Lower lobe of right lung (tissue), 2 donors: ENCODE measurements around the gene TEDC1. TPM values are rescaled to one million over a fixed set of nuclear protein-coding genes. Genes with fewer than 3 reads are reported as not detected.

Source experiments
- ATAC-seq, 2 donors: fragments of 200-7000 bp; cut with Tn5 transposase; one replicate each; pipeline ENCODE4 v1.9.1; 2020 to 2022; ENCODE audit warnings: mild to moderate bottlenecking in 2 of 2, moderate library complexity in 2 of 2
- DNase-seq: peaks from one replicate; pipeline ENCODE4 v3.0.0-alpha.2; 2020
- H3K27ac ChIP-seq: fragments of 200-600 bp; one replicate; pipeline ENCODE4 v1.8.0; 2022
- H3K27me3 ChIP-seq: fragments of 200-600 bp; one replicate; pipeline ENCODE4 v1.8.0; 2022; ENCODE audit warnings: low read depth
- H3K36me3 ChIP-seq: fragments of 200-600 bp; one replicate; pipeline ENCODE4 v1.8.0; 2022; ENCODE audit warnings: mild to moderate bottlenecking
- H3K4me1 ChIP-seq: fragments of 200-600 bp; one replicate; pipeline ENCODE4 v1.8.0; 2022
- H3K4me3 ChIP-seq: fragments of 200-600 bp; one replicate; pipeline ENCODE4 v1.8.0; 2022; ENCODE audit warnings: mild to moderate bottlenecking
- H3K9me3 ChIP-seq: fragments of 200-600 bp; one replicate; pipeline ENCODE4 v1.8.0; 2022
- intact Hi-C: fragments of 100-400 bp; cut with DNase I; formaldehyde crosslinking; loops from one replicate; pipeline ENCODE4 v1.11.0; 2022
- total RNA-seq: library from RNA; stranded (reverse); fragmentation: NEBNext Ultra II Directional; extraction: Animal tissue kit (Norgen Biotek cat#: 25700); gene quantifications from one replicate; pipeline ENCODE4 v1.2.1, GENCODE V29; 2021
- TF ChIP-seq, protein P1 (sequence below): fragments of 200-600 bp; IDR thresholded peaks from one replicate; pipeline ENCODE4 v1.8.0; 2022; ENCODE audit warnings: antibody characterized with exemption, mild to moderate bottlenecking
- donor health status: DM: no; HTN: yes; CAD: no; lungs with severe emphysema.

TEDC1 gene
- total RNA-seq, 1 donor from 2014 or later: 10.6 TPM

DNA sequence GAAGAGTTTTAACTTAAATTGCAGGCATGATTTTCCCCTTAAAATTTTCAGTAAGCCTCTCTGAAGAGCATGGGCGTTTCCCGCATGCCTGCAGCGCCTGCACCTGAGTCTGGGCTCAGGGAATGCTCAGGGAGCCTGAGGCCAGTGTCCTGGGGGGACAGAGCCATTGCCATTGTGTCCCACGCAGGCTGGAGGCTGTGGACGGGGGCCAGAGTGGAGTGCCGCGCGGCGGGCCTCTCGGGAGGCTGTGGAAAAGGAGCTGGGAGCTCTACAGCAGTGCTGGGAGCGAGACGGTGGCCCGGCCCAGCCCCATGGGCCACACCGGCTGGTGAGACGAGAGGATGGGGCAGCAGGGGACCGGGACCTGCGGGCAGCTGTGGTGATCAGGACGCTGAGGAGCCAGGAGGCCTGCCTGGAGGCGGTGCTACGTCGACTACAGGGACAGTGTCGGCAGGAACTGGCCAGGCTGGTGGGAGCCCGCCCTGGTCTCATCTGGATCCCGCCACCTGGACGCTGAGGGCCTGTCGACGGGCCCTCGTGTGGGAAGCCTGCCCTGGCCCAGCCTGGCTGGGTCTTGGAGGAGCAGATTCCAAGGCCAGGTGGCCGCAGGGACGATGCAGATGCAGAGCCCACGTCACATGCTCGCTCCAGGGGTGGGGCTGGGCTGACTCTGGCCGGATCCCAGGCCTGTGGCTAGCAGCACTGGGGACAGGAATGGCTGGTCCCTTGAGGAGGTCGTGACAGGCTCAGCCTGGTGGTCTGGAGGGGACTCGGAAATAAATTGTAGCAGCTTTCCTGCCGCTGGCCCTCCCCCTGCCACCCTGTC lies 7.6 kb downstream of the TEDC1 start:
- H3K9me3 ChIP-seq: no peaks in the 10 kb centered on the region

DNA sequence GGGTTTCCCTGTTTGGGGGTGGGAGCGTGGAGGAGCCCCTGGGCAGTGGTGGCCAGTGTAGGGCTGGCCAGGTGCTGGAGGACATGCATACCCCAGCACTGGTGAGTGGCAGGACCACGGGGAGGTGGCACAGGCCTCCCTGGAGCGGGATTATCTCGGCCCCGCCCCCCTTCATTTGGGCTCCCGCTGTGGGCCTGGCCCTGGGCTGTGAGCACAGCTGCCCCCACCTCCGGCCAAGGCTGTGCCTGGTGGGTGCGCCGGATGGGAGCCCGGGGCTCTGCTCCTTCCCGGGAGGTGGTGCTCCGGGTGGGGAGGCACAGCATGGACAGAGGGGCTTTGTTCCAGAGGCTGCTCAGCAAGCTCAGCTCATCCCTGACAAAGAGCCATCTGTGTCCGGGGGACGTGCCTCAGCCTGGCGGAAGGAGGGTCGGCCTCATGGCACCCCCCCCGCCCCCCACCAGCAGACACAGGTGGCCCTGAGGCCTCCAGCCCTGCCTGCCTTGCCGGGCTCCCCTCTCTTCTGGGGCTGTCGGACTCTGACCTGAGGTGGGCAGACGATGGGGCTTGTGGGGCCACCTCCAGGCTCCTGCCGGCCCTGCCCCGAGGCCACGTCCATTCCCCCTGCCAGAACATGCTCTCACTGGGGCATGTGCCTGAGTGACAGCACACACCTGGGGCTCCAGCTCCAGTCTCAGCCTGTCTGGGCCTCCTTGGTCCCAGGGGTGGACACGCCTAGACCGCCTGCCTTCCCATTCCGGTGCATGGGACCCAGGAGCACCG lies 8.4 kb downstream of the TEDC1 start:
- intact Hi-C loops: no loop called here
- ATAC-seq: no peak
- no peak for DNase-seq

More for the DNA sequence above, 7.6 kb downstream of the TEDC1 start:
- Histone ChIP-seq H3K27me3 (no peaks in the 10 kb centered on the region), H3K36me3 (peaks cover 14% of the 10 kb centered on the region), H3K4me1 (no peaks in the 10 kb centered on the region), H3K4me3 (no peak overlapping the region), H3K27ac (no peak overlapping the region)
- DNase-seq (peak; percentile 42), ATAC-seq (no peak)
- intact Hi-C loops: no loop called here
- TF ChIP-seq, protein P1, sequence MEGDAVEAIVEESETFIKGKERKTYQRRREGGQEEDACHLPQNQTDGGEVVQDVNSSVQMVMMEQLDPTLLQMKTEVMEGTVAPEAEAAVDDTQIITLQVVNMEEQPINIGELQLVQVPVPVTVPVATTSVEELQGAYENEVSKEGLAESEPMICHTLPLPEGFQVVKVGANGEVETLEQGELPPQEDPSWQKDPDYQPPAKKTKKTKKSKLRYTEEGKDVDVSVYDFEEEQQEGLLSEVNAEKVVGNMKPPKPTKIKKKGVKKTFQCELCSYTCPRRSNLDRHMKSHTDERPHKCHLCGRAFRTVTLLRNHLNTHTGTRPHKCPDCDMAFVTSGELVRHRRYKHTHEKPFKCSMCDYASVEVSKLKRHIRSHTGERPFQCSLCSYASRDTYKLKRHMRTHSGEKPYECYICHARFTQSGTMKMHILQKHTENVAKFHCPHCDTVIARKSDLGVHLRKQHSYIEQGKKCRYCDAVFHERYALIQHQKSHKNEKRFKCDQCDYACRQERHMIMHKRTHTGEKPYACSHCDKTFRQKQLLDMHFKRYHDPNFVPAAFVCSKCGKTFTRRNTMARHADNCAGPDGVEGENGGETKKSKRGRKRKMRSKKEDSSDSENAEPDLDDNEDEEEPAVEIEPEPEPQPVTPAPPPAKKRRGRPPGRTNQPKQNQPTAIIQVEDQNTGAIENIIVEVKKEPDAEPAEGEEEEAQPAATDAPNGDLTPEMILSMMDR: no peak

DNA sequence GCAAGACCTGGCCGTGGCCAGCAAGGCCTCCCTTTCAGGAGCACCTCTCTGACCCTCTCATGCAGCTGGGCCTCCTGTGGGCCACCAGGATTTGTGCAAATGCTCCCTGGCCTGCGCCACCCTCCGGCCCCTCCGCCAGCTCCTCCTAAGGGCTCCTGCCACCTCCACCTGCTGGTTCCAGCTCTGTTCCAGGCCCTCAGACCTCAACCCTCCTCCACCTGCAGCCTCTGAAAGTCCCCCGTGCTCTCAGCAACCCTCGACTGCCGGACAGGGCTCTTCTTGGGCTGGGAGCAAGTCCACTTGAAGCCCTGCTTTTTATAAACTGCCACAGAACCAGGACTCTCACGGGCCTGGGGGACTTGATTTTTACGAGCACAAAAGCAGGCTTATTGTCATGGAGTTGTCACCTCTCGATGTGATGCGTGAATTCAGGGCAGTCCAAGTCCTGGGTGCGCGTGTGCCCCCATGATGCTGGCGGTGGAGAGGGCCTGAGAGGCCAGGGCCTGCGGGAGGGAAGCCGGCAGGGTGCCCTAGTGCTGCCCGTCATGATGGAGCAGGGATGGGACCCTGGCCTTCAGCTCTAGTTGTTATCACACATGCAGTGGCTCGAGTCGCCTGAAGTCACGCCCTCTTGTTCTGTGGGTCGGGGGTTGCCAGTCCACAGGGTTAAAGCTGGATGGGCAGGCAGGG lies 9.1 kb downstream of the TEDC1 start:
- intact Hi-C loops: no loop called here
- ATAC-seq (no peak), DNase-seq (no peak)
- no peaks in the 10 kb centered on the region for H3K9me3 ChIP-seq
- no peak overlapping the region for H3K27ac ChIP-seq
- H3K4me3 ChIP-seq: no peak overlapping the region
- H3K36me3 ChIP-seq: peaks cover 14% of the 10 kb centered on the region
- no peaks in the 10 kb centered on the region for H3K4me1 ChIP-seq
- H3K27me3 ChIP-seq: no peaks in the 10 kb centered on the region
- TF ChIP-seq, protein P1: no peak

More for the DNA sequence above, 8.4 kb downstream of the TEDC1 start:
- H3K27me3 ChIP-seq: no peaks in the 10 kb centered on the region
- no peak overlapping the region for H3K27ac ChIP-seq
- H3K4me3 ChIP-seq: no peak overlapping the region
- no peaks in the 10 kb centered on the region for H3K4me1 ChIP-seq
- TF ChIP-seq, protein P1: no peak
- peaks cover 14% of the 10 kb centered on the region for H3K36me3 ChIP-seq
- no peaks in the 10 kb centered on the region for H3K9me3 ChIP-seq

DNA sequence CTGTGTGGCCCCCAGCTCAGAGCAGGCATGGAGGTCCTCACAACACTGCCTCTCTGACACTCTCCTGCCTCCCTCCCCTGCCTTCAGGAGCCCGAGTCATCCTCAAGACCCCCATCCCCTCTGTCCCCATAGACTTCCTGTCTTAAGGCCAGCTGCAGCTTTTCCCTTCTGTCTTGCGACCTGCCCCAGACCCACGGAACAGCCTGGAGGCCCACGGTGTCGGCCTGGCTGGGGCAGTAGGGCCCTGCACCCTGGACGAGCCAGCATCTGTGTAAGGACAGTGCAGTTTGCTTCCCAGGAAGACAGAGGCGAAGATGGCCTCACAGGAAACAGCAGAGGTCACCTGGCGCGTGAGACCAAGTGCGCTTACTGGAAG lies 9.7 kb downstream of the TEDC1 start:
- Histone ChIP-seq H3K4me3 (no peak overlapping the region), H3K27me3 (no peaks in the 10 kb centered on the region), H3K4me1 (no peaks in the 10 kb centered on the region), H3K36me3 (peaks cover 14% of the 10 kb centered on the region), H3K27ac (no peak overlapping the region), H3K9me3 (no peaks in the 10 kb centered on the region)
- no peak for ATAC-seq
- intact Hi-C loops: no loop called here
- DNase-seq: no peak
- TF ChIP-seq, protein P1: no peak

DNA sequence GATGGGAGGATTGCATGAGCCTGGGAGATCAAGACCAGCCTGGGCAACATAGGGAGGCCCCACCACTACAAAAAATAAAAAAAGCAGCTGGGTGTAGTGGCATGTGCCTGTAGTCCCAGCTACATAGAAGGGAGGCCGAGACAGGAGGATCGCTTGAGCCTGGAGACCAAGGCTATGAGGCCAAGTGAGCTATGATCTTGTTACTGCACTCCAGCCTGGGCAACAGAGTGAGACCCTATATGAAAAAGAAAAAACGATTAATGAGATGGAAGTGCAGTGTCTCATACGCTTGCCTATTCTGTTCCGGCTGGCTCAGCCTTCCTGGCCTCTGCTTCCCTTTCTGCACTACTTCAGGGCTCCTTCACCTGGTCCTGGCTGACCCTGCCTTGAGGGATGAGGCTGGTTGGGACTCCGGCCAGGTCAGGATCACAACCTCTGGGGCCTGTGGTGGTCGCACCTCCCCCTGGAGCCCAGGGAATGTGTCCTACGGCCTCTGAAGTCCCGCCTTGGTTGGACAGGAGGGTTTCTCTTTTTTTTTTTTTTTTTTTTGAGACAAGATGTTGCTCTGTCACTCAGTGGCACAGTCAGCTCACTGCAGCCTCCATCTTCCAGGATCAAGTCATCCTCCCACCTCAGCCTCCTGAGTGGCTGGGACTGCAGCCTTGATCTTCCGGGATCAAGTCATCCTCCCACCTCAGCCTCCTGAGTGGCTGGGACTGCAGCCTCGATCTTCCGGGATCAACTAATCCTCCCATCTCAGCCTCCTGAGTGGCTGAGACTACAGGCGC lies 10.7 kb downstream of the TEDC1 start:
- no peak for DNase-seq
- H3K4me1 ChIP-seq: no peaks in the 10 kb centered on the region

More for the DNA sequence above, 10.7 kb downstream of the TEDC1 start:
- TF ChIP-seq, protein P1: no peak
- intact Hi-C loops: no loop called here
- Histone ChIP-seq H3K27ac (no peak overlapping the region), H3K27me3 (no peaks in the 10 kb centered on the region), H3K36me3 (peaks cover 14% of the 10 kb centered on the region), H3K9me3 (no peaks in the 10 kb centered on the region), H3K4me3 (no peak overlapping the region)
- no peak for ATAC-seq
